HEK293 (cell line): Measurements from ENCODE around the gene UQCC3.
A peak's percentile ranks its signal among the peaks of the same experiment; 100 is the strongest.
"Not testable (repeated sequence)": the region's sequence is repeated elsewhere in the genome, so short reads cannot be mapped to it uniquely, and the experiment has no call there.

Experiments
- CTCF ChIA-PET: fragments of 350-600 bp; formaldehyde crosslinking; extraction: SDS; loops from one replicate; lab custom pipeline; 2021; ENCODE audit warnings: antibody characterized with exemption; lab: Yijun Ruan, JAX
- POLR2A ChIA-PET: fragments of 300-600 bp; formaldehyde crosslinking; extraction: SDS; loops from one replicate; lab custom pipeline; 2020; ENCODE audit warnings: antibody characterized with exemption, inconsistent platforms; lab: Yijun Ruan, JAX
- H3K27ac ChIP-seq: fragments of 200-500 bp; sonication (Bioruptor generic); 2 replicates; pipeline ENCODE4 v1.5.1; 2014; ENCODE audit warnings: low read depth, low read length, control low read depth, inconsistent platforms; ENCODE audit errors: extremely low read depth
- H3K36me3 ChIP-seq, 2 experiments: fragments of 200-500 bp in 1 of 2; sonication (Bioruptor generic) in 1 of 2; 1 replicate in 1 of 2; 2 replicates in 1 of 2; pipeline ENCODE4 v1.5.1; 2014 to 2017; ENCODE audit warnings: inconsistent platforms in 2 of 2, low read length in 2 of 2; ENCODE audit not compliant: control insufficient read depth in 2 of 2, insufficient read depth in 1 of 2
- H3K4me1 ChIP-seq: fragments of 200-500 bp; sonication (Bioruptor generic); 2 replicates; pipeline ENCODE4 v1.5.1; 2014; ENCODE audit warnings: mild to moderate bottlenecking, low read length, inconsistent platforms; ENCODE audit not compliant: control insufficient read depth, insufficient read depth
- H3K4me3 ChIP-seq: 2 replicates; pipeline ENCODE4 v1.5.1; 2011; ENCODE audit warnings: low read depth, mild to moderate bottlenecking, control low read depth, low read length, moderate library complexity
- H3K9me3 ChIP-seq: fragments of 200-500 bp; sonication (Bioruptor generic); 2 replicates; pipeline ENCODE4 v1.5.1; 2014; ENCODE audit warnings: low read depth, low read length, inconsistent platforms; ENCODE audit not compliant: control insufficient read depth, insufficient read depth
- CTCF ChIP-seq: fragments of 450-650 bp; formaldehyde crosslinking; IDR thresholded peaks from 2 replicates; pipeline ENCODE4 v1.5.1; 2016; ENCODE audit warnings: missing biosample characterization, missing genetic modification characterization
- HOXA7 ChIP-seq: sonication (generic); formaldehyde crosslinking; IDR thresholded peaks from 2 replicates; pipeline ENCODE4 v1.8.1; 2022; ENCODE audit warnings: missing genetic modification reagents, borderline replicate concordance
- IKZF3 ChIP-seq: fragments of 450-650 bp; IDR thresholded peaks from 2 replicates; pipeline ENCODE4 v1.5.0; 2018; ENCODE audit warnings: missing biosample characterization, mild to moderate bottlenecking, missing genetic modification characterization, moderate library complexity
- KLF7 ChIP-seq: fragments of 450-650 bp; formaldehyde crosslinking; IDR thresholded peaks from 2 replicates; pipeline ENCODE4 v1.5.1; 2016; ENCODE audit warnings: missing biosample characterization, missing genetic modification characterization, borderline replicate concordance
- PATZ1 ChIP-seq: fragments of 450-650 bp; formaldehyde crosslinking; IDR thresholded peaks from 2 replicates; pipeline ENCODE4 v1.5.1; 2016; ENCODE audit warnings: missing biosample characterization, missing genetic modification characterization
- ZBTB21 ChIP-seq: fragments of 450-650 bp; formaldehyde crosslinking; IDR thresholded peaks from 2 replicates; pipeline ENCODE4 v1.5.1; 2017; ENCODE audit warnings: missing biosample characterization, missing genetic modification characterization
- ZFHX2 ChIP-seq: fragments of 450-650 bp; formaldehyde crosslinking; conservative IDR thresholded peaks from 2 replicates; pipeline ENCODE4 v1.5.1; 2016; ENCODE audit warnings: missing biosample characterization, missing genetic modification characterization
- ZNF549 ChIP-seq: fragments of 450-650 bp; IDR thresholded peaks from 2 replicates; pipeline ENCODE4 v1.5.1; 2018; ENCODE audit warnings: missing biosample characterization, missing genetic modification characterization, mild to moderate bottlenecking, inconsistent platforms, moderate library complexity
- ZNF561 ChIP-seq: fragments of 450-650 bp; IDR thresholded peaks from 2 replicates; pipeline ENCODE4 v1.5.1; 2018; ENCODE audit warnings: missing biosample characterization, missing genetic modification characterization, borderline replicate concordance
- ZNF654 ChIP-seq: fragments of 450-650 bp; formaldehyde crosslinking; IDR thresholded peaks from 2 replicates; pipeline ENCODE4 v1.5.1; 2016; ENCODE audit warnings: low read depth, missing biosample characterization, missing genetic modification characterization
- ZNF76 ChIP-seq: fragments of 450-650 bp; formaldehyde crosslinking; IDR thresholded peaks from 2 replicates; pipeline ENCODE4; 2016; ENCODE audit warnings: low read depth, missing biosample characterization, missing genetic modification characterization, borderline replicate concordance
- ZSCAN18 ChIP-seq: fragments of 450-650 bp; formaldehyde crosslinking; IDR thresholded peaks from 2 replicates; pipeline ENCODE4 v1.5.1; 2016; ENCODE audit warnings: missing biosample characterization, missing genetic modification characterization

Gene UQCC3

GRCh38 chr11:62689421-62690183 is 18.1 kb downstream of the UQCC3 start, which contains the start of gene LRRN4CL (continued):
- peak; percentile 44; the same call in 1 of the 2 replicates for TF ChIP-seq ZBTB21 (tag by site-specific recombination)
- TF ChIP-seq ZSCAN18 (tag by site-specific recombination), result no peak
- no peak for TF ChIP-seq ZNF549
- no peak for TF ChIP-seq IKZF3 (tag by site-specific recombination)

DNA sequence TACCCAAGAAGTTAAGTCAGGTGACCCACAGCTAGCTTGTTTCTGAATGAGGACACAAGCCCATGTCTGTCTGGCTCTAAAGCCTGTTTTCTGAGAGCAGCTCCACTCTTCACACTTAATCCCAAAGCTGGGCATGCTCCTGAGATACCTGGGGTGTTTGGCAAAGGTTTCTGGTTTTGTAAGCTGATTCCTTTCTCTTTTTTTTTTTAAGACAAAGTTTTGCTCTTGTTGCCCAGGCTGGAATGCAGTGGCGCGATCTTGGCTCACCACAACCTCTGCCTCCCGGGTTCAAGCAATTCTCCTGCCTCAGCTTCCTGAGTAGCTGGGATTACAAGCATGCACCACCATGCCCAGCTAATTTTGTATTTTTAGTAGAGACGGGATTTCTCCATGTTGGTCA is 22.2 kb downstream of the UQCC3 start:
- ChIA-PET POLR2A (interaction anchor here (0.7 to 2.0 kb wide), 6 partner anchors 22 to 102 kb away, joined by 3 to 12 read pairs (median 6); partner anchors contain the start of genes C11orf98, CSKMT, HNRNPUL2 and TUT1), CTCF (interaction anchor here (0.7 to 6.8 kb wide), 10 partner anchors 10 to 300 kb away, joined by 3 to 46 read pairs (median 8); partner anchors contain the start of genes LBHD1, TUT1 and UQCC3)
- H3K9me3 ChIP-seq, H3K4me3 ChIP-seq, H3K27ac ChIP-seq, H3K4me1 ChIP-seq: not testable (repeated sequence)
- H3K36me3 ChIP-seq, result peaks cover 16 to 67% of the 10 kb centered on the region in 2 experiments; a peak in 2 of 3 replicates

GRCh38 chr11:62694455-62695167 is 23.1 kb downstream of the UQCC3 start:
- POLR2A ChIA-PET, result interaction anchor here (0.6 to 1.7 kb wide), 8 partner anchors 12 to 103 kb away, joined by 3 to 12 read pairs (median 4); partner anchors contain the start of genes C11orf98, CSKMT, HNRNPUL2 and TUT1
- H3K4me3 ChIP-seq, result no peak overlapping the region
- no peak overlapping the region for H3K27ac ChIP-seq
- no peaks in the 10 kb centered on the region for H3K4me1 ChIP-seq
- no peak for TF ChIP-seq HOXA7 (CRISPR knock-in tag)
- TF ChIP-seq PATZ1, result peak; percentile 25; the same call in 1 of the 2 replicates
- peak; percentile 11; the same call in 1 of the 2 replicates for TF ChIP-seq CTCF (tag by site-specific recombination)
- TF ChIP-seq ZFHX2 (tag by site-specific recombination), result 0 out of 2 replicates have a peak, but pooled peaks have one; percentile 10
- TF ChIP-seq ZNF76 (tag by site-specific recombination), result no peak
- peak; percentile 59; the same call in 1 of the 2 replicates for TF ChIP-seq ZNF561 (tag by site-specific recombination)
- no peak for TF ChIP-seq KLF7 (tag by site-specific recombination)
- TF ChIP-seq ZNF654, result peak; percentile 48
- peaks cover 16 to 69% of the 10 kb centered on the region in 2 experiments; a peak in 2 of 3 replicates for H3K36me3 ChIP-seq
- no peaks in the 10 kb centered on the region for H3K9me3 ChIP-seq
- CTCF ChIA-PET, result interaction anchor here (0.5 to 6.8 kb wide), 25 partner anchors 9 to 300 kb away, joined by 3 to 46 read pairs (median 3); partner anchors contain the start of genes C11orf98, CSKMT, LBHD1 and TUT1
